ENCODE measurements around the gene LINGO1.

Gene LINGO1

GRCh38 chr15:77630956-77631744, 1.6 kb downstream of the LINGO1 start:
- no peak for DNase-seq

GRCh38 chr15:77630056-77630455, 2.7 kb downstream of the LINGO1 start:
- no peak for DNase-seq

DNA sequence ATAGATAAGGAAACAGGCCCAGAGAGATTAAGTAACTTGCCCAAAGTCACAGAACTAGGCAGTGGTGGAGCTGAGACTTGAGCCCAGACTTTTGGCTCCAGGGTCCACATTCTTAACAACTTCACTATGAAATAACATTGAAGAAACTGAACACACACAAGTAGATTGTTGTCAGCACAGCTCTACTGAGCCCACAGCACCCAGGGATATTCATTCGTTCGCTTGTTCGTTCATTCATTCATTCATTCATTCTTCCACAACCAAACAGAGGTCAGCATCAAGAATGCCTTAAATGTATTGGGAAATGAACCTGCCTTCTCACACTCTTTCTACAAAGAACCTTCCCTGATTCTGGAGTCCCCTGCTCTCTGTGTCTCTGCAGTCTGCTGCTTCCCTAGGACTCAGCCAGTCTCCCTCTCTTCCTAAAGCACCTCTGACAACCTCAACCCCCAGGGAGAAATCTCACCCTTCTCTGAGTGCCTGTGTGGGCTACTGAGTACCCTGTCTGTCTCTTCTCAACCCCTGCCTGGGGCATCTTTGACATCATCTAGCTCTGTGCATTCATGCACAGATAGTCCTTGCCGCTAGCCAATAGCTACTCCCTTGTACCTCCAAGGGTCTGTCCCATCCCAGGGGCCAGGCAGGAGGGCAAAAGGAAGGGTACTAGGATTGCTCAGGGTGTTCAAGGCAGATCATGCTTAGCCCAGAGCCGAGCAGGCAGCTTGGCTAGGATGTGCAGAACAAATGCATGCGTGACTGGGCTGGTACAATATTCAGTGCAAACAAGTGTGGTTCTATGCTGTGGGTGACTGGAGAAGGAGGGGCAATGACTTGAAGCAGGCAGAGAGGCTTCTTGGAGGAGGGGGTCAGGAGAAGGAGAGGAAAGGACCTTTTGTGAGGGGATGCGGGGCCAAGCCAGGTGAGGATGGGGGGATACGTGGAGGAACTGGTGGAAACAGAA, 3.4 kb downstream of the LINGO1 start:
- no peak for DNase-seq

DNA sequence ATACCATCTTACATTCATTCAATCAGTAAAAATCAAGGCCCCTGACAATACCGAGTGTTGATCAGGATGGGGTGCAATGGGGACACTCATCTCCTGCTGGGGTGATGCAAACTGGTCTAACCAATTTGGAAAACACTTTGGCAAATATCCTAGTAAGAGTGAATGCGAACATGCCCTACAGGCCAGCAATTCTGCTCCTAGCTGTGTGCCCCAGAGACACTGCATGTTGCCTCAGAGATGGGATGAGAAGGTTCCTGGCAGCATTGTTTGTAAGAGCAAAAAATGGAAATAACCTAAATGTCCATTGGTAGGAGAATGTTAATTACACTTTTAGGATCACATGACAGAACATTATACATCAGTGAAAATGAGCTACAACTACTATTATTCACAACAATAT, 4.7 kb downstream of the LINGO1 start:
- no peak for DNase-seq

- no peak for DNase-seq
Measured at GRCh38 chr15:77627581-77627980, 5.1 kb downstream of the LINGO1 start.

GRCh38 chr15:77627067-77627466, 5.6 kb downstream of the LINGO1 start:
- no peak for DNase-seq

- no peak for DNase-seq
Measured at GRCh38 chr15:77626002-77626401, 6.7 kb downstream of the LINGO1 start.

GRCh38 chr15:77625376-77625775, 7.3 kb downstream of the LINGO1 start:
- no peak for DNase-seq

DNA sequence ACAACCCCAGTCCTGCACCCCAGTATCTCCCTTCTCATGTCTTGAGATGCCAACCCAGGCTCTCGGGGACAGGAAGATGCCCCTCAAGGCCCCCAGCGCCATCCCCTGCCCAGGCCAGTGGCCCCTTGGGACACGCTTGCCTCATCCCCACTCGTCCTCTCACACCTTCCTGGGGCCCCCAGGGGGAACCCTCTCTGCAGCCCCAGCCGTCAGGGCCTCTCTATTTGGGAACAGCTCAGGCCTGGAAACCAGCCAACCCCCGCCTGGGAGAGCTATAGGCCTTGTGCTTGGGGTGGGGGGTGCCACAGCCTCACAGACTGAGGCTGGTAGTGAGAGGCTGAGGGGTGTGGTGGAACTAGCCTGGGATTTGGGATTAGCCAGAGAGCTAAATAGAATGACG, 7.8 kb downstream of the LINGO1 start:
- no peak for DNase-seq

DNA sequence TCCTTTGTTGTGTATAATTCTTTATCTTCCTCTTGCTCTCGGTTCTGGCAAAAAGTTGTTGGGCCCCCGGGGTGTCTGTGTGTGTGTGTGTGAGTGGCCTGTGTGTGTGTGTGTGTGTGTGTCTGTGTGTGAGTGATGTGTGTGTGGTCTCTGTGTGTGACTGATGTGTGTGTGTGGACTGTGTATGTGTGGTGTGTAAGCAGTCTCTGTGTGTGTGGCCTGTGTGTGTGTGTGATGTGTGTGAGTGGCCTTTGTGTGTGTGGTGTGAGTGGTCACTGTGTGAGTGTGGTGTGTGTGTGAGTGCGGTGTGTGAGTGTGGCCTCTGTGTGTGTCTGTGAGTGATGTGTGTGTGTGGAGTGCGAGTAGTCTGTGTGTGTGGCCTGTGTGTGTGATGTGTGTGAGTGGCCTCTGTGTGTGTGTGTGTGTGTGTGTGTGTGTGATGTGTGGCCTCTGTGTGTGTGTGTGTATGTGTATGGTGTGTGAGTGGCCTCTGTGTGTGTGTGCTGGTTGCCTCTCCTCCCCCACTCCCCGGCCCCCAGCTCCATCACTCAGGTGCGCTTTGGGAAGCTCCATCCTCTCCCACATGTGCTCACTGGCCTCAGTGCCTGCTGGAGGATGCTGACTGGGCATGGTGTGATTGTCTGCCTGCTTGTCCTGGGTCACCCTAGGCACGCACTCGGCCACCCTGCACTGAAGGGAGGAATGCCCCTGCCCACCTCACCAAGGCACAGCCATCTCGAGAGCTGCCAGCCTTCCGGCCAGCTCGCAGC, 8.8 kb downstream of the LINGO1 start:
- DNase-seq: no peak

- DNase-seq: no peak
Measured at GRCh38 chr15:77622934-77623754, 9.6 kb downstream of the LINGO1 start.

GRCh38 chr15:77622209-77622933, 10.3 kb downstream of the LINGO1 start:
- no peak for DNase-seq

DNA sequence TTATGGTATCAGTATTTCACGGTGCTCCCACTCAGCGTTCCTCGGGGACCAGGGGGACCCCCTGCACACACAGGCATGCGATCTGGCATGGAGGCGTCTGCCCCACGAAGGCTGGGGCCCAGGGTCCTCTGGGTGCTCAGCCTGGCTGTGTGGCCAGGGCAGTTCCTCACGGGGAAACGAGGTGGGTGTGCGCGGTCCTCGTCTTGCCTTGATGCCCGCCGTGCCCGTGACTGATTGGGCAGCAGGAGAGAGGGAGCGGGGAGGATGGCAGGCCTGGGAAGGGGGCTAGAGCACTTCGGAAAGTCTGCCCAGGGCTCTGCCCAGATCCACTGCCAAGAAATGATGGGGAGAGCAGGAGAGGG, 10.9 kb downstream of the LINGO1 start:
- no peak for DNase-seq

DNA sequence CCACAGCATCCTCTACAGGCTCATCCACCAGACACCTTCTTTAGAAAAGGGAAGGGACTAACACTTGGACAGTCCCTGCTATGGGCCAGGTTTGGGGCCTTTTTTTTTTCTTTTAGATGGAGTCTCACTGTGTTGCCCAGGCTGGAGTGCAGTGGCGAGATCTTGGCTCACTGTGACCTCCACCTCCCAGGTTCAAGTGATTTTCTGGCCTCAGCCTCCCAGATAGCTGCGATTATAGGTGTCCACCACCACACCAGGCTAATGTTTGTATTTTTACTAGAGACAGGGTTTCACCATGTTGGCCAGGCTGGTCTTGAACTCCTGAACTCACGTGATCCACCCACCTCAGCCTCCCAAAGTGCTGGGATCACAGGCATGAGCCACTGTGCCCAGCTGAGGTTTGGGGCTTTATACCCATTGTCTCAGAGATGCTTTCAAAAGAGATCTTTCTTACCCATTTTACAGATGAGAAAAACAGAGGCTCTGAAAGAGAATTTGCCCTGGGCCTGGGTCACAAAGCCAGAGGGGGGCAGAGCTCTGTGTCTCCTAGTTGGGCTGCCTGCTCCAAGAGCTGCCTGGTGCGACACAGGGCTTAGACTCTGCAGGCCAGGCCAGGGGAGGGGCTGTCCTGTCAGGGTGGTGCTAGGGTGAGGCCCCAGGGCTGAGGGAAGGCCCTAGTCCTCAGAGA, 11.6 kb downstream of the LINGO1 start:
- DNase-seq: no peak

GRCh38 chr15:77620297-77620696, 12.4 kb downstream of the LINGO1 start:
- DNase-seq: no peak

DNA sequence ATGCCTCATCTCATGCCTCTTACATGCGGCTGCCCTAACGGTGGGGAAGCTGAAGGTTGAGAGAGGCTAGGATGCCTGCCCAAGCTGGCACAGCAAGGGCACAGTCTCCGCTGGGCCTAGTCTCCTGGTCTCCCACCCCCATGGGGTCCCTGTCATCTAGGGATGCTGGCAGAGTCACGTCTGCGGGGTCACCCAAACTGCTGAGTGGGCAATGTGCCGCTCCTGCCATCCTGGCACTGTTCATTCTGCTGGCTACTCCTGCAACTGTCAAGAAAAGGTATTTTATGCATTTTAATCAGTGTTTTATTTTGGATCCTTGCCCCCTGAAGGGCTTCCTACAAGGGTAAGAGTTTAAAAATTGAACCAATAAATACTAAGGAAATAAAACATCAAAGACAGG, 12.8 kb downstream of the LINGO1 start:
- DNase-seq: no peak

- no peak for DNase-seq
Measured at GRCh38 chr15:77617476-77618230, 15.1 kb downstream of the LINGO1 start.

DNA sequence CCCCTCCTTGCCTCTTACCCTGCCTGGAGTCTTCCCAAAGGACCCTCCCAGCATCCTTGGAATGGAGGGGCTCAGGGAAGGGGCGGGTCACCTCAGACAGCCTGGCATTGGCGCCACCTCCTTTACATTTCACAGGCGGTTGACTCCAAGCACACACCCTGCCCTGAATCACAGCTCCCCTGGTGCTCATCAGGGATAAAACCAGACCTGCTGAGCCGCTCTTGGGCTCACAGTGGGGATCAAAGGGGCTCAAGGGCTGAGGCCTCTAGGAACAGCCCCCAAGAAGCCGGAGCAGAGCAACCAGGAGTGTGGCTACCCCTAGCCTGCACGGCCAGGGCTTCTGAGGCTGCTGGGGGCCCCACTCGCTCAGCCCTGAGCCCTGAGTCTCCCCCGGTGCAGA, 16.6 kb downstream of the LINGO1 start:
- no peak for DNase-seq

GRCh38 chr15:77615472-77615871, 17.2 kb downstream of the LINGO1 start:
- DNase-seq: no peak

- no peak for DNase-seq
Measured at GRCh38 chr15:77614251-77614806, 18.4 kb downstream of the LINGO1 start.
